ENCODE data around the gene NKX6-2. TPM values are rescaled to one million over a fixed set of nuclear protein-coding genes. Genes with fewer than 3 reads are reported as not detected.

NKX6-2 gene
- total and polyA plus RNA-seq, 2 of the 8 experiments (the other 6 are each of a cell fraction or from before 2014, with no cell fraction given): 0.06 TPM; not detected in 1

GRCh38 chr10:132746801-132747625 is 38.9 kb downstream of the NKX6-2 start:
- Histone ChIP-seq H3K9ac (replicated peaks in 1 of 4; ENCODE audit: extremely low read depth in 1 of 4, low read depth in 3 of 4, low read length in 3 of 4) (peak overlapping the region in 1 of 4 experiments; percentile 8; a peak in 2 of 7 replicates), H3K27me3 (replicated peaks in 1 of 4; ENCODE audit: control insufficient read depth in 3 of 4, extremely low read depth in 1 of 4, insufficient read depth in 3 of 4, low read length in 3 of 4) (no peaks in the 10 kb centered on the region), H4K20me1 (replicated peaks in 1 of 2; ENCODE audit: control insufficient read depth in 1 of 2, insufficient read depth in 2 of 2, low read length in 2 of 2) (peaks cover 0 to 1% of the 10 kb centered on the region in 2 experiments), H3K79me1 (ENCODE audit: low read depth, low read length) (no peaks in the 10 kb centered on the region; the same call in 1 of the 2 replicates), H3K9me3 (ENCODE audit: insufficient read depth in 2 of 2, low read depth in 1 of 2, low read length in 1 of 2) (no peaks in the 10 kb centered on the region), H2BK12ac (ENCODE audit: low read depth, low read length) (no peak overlapping the region), H2AFZ (ENCODE audit: low read length) (no peak overlapping the region), H3K4me2 (ENCODE audit: insufficient read depth in 1 of 2, low read depth in 2 of 2, low read length in 2 of 2) (no peak overlapping the region; a peak in 1 of 4 replicates), H4K5ac (ENCODE audit: insufficient read length, low read depth, low read length) (no peak overlapping the region), H2BK20ac (ENCODE audit: low read length) (no peak overlapping the region), H3K23ac (ENCODE audit: insufficient read length) (no peak overlapping the region), H4K91ac (replicated peaks; ENCODE audit: insufficient read length, low read length) (no peak overlapping the region), H3K18ac (ENCODE audit: extremely low read depth, low read length) (no peak overlapping the region; the same call in 1 of the 2 replicates), H2BK15ac (ENCODE audit: low read length) (no peak overlapping the region), H3K4ac (replicated peaks; ENCODE audit: insufficient read length, low read depth, low read length) (no peak overlapping the region), H3K79me2 (ENCODE audit: control insufficient read depth in 1 of 2, insufficient read depth in 2 of 2, low read length in 2 of 2) (no peaks in the 10 kb centered on the region), H2BK5ac (ENCODE audit: low read depth, low read length) (no peak overlapping the region), H3K36me3 (ENCODE audit: control insufficient read depth in 2 of 4, insufficient read depth in 4 of 4, low read length in 3 of 4) (no peaks in the 10 kb centered on the region), H2BK120ac (replicated peaks; ENCODE audit: low read depth, low read length) (no peak overlapping the region), H3K23me2 (ENCODE audit: low read depth, low read length) (no peaks in the 10 kb centered on the region), H3K4me1 (replicated peaks in 1 of 4; ENCODE audit: control insufficient read depth in 3 of 4, insufficient read depth in 4 of 4, low read length in 3 of 4) (peaks cover 0 to 33% (median 10%) of the 10 kb centered on the region in 4 experiments; a peak in 6 of 7 replicates), H3K14ac (ENCODE audit: insufficient read length) (no peak overlapping the region), H2AK5ac (ENCODE audit: low read depth, low read length) (no peak overlapping the region), H3K56ac (replicated peaks; ENCODE audit: insufficient read length, low read depth, low read length) (no peak overlapping the region), H3K4me3 (ENCODE audit: extremely low read depth in 1 of 4, insufficient read depth in 2 of 4, low read depth in 3 of 4, low read length in 4 of 4) (no peak overlapping the region), H4K8ac (ENCODE audit: extremely low read depth, insufficient read depth, low read length) (no peak overlapping the region; the same call in 1 of the 2 replicates), H3K27ac (ENCODE audit: low read depth, low read length) (no peak overlapping the region)
- ChIA-PET CTCF (ENCODE audit: partially characterized antibody) (interaction anchor here (1.0 to 1.5 kb wide), 4 partner anchors 14 to 92 kb away, joined by 3 to 5 read pairs (median 3); no protein-coding TSS in a partner anchor), POLR2A (ENCODE audit: partially characterized antibody) (interaction anchor here (1.2 kb wide), 1 partner anchor 61 kb away, joined by 3 read pairs; no protein-coding TSS in a partner anchor)
- FAIRE-seq (no peak), DNase-seq (ENCODE audit: low read depth in 1 of 2, low spot score in 2 of 2) (peak in 1 of 2 experiments; percentile 10)
- 78% methylated on average over 29 of the region's 29 CpGs; no CpG with 5 or more reads in 1 of the 2 experiments for WGBS, 2 experiments (ENCODE audit: extremely low coverage in 1 of 2, insufficient coverage in 1 of 2, insufficient read length in 1 of 2, insufficient replicate concordance in 2 of 2, low coverage in 1 of 2, low lambda C conversion rate in 2 of 2, missing lambda C conversion rate in 1 of 2)
- TF ChIP-seq SAP30 (IDR thresholded peaks at IDR 0.05; ENCODE audit: insufficient read depth, insufficient replicate concordance, low read length): no peak
- no peak for TF ChIP-seq ATF3 (IDR thresholded peaks at IDR 0.05; ENCODE audit: insufficient read depth, low read depth, low read length)
- peak in 1 of 3 experiments; percentile 3; a peak in 1 of 4 replicates for TF ChIP-seq CTCF (IDR thresholded peaks at IDR 0.05; ENCODE audit: control extremely low read depth in 1 of 3, insufficient read depth in 1 of 3, low read depth in 1 of 3, low read length in 3 of 3)
- no peak for TF ChIP-seq POU5F1 (IDR thresholded peaks at IDR 0.05; ENCODE audit: low read depth, low read length)
- no peak for TF ChIP-seq SIN3A (conservative IDR thresholded peaks at IDR 0.05 in 1 of 2, IDR thresholded peaks at IDR 0.05 in 1 of 2; ENCODE audit: low read depth in 1 of 2, low read length in 2 of 2)
- 0 out of 2 replicates have a peak, but pooled peaks have one; percentile 53 for TF ChIP-seq EGR1 (IDR thresholded peaks at IDR 0.05; ENCODE audit: borderline replicate concordance, low read depth, low read length)

Data from H1 (cell line).